WTC11 (cell line): ENCODE results near the gene UBE2K.

Experiments used
- CBFB ChIP-seq: sonication (generic); formaldehyde crosslinking; IDR thresholded peaks from 2 replicates; pipeline ENCODE4 v1.8.1; 2022; ENCODE audit warnings: mild to moderate bottlenecking, low read depth, missing genetic modification reagents
- CTCF ChIP-seq: fragments of 200-600 bp; IDR thresholded peaks from 2 replicates; pipeline ENCODE4 v1.8.0; 2022; ENCODE audit warnings: antibody characterized with exemption
- EMX1 ChIP-seq: fragments of 250-450 bp; sonication (Bioruptor Pico); IDR thresholded peaks from 2 replicates; pipeline ENCODE4 v1.8.0; 2021; ENCODE audit warnings: mild to moderate bottlenecking
- JUN ChIP-seq: sonication (generic); formaldehyde crosslinking; IDR thresholded peaks from 2 replicates; pipeline ENCODE4 v1.8.0; 2023; ENCODE audit warnings: mild to moderate bottlenecking, missing genetic modification reagents
- MXD4 ChIP-seq: fragments of 250-450 bp; sonication (Bioruptor Pico); IDR thresholded peaks from 2 replicates; pipeline ENCODE4 v1.8.0; 2021; ENCODE audit warnings: mild to moderate bottlenecking, moderate library complexity, borderline replicate concordance
- PRRX2 ChIP-seq: fragments of 250-450 bp; sonication (Bioruptor Pico); IDR thresholded peaks from 2 replicates; pipeline ENCODE4 v1.8.0; 2021; ENCODE audit warnings: mild to moderate bottlenecking
- USF2 ChIP-seq: sonication (generic); formaldehyde crosslinking; IDR thresholded peaks from 2 replicates; pipeline ENCODE4 v1.8.1; 2023; ENCODE audit warnings: mild to moderate bottlenecking, missing genetic modification reagents, moderate library complexity
- ZNF232 ChIP-seq: sonication (generic); formaldehyde crosslinking; IDR thresholded peaks from 2 replicates; pipeline ENCODE4 v1.8.0; 2022; ENCODE audit warnings: mild to moderate bottlenecking, missing genetic modification reagents
- ZNF263 ChIP-seq: sonication (generic); formaldehyde crosslinking; IDR thresholded peaks from 2 replicates; pipeline ENCODE4 v1.8.1; 2022; ENCODE audit warnings: low read depth, mild to moderate bottlenecking, moderate library complexity, missing genetic modification reagents
- TF ChIP-seq, protein P1 (sequence below): sonication (generic); formaldehyde crosslinking; IDR thresholded peaks from 2 replicates; pipeline ENCODE4 v1.8.1; 2023; ENCODE audit warnings: mild to moderate bottlenecking, missing genetic modification reagents
- TF ChIP-seq, protein P2 (sequence below): sonication (generic); formaldehyde crosslinking; IDR thresholded peaks from 2 replicates; pipeline ENCODE4 v1.8.1; 2022; ENCODE audit warnings: low read depth, missing genetic modification reagents, borderline replicate concordance
- TF ChIP-seq, protein P3 (sequence below): sonication (generic); formaldehyde crosslinking; IDR thresholded peaks from 2 replicates; pipeline ENCODE4 v1.8.0; 2022; ENCODE audit warnings: mild to moderate bottlenecking, missing genetic modification reagents

DNA sequence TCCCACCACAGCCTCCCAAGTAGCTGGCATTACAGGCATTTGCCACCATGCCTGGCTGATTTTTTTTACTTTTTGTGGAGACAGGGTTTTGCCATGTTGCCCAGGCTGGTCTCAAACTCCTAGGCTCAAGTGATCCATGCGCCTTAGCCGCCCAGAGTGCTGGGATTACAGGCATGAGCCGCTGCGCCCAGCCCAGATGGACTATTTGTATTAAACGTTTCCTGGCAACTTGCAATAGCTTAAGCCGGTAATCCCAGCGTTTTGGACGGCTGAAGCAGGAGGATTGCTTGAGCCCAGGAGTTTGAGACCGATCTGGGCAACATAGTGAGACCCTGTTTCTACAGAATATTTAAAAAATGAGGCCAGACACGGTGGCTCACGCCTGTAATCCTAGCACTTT is 18.4 kb downstream of the UBE2K start:
- no peak for TF ChIP-seq CTCF
- no peak for TF ChIP-seq USF2 (CRISPR knock-in tag)
- TF ChIP-seq, protein P1, sequence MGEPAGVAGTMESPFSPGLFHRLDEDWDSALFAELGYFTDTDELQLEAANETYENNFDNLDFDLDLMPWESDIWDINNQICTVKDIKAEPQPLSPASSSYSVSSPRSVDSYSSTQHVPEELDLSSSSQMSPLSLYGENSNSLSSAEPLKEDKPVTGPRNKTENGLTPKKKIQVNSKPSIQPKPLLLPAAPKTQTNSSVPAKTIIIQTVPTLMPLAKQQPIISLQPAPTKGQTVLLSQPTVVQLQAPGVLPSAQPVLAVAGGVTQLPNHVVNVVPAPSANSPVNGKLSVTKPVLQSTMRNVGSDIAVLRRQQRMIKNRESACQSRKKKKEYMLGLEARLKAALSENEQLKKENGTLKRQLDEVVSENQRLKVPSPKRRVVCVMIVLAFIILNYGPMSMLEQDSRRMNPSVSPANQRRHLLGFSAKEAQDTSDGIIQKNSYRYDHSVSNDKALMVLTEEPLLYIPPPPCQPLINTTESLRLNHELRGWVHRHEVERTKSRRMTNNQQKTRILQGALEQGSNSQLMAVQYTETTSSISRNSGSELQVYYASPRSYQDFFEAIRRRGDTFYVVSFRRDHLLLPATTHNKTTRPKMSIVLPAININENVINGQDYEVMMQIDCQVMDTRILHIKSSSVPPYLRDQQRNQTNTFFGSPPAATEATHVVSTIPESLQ (CRISPR knock-in tag), result no peak
- no peak for TF ChIP-seq EMX1 (CRISPR knock-in tag)
- TF ChIP-seq CBFB, result no peak
- no peak for TF ChIP-seq ZNF263 (CRISPR knock-in tag)
- TF ChIP-seq PRRX2 (CRISPR knock-in tag), result no peak
- no peak for TF ChIP-seq JUN (CRISPR knock-in tag)
- TF ChIP-seq, protein P2, sequence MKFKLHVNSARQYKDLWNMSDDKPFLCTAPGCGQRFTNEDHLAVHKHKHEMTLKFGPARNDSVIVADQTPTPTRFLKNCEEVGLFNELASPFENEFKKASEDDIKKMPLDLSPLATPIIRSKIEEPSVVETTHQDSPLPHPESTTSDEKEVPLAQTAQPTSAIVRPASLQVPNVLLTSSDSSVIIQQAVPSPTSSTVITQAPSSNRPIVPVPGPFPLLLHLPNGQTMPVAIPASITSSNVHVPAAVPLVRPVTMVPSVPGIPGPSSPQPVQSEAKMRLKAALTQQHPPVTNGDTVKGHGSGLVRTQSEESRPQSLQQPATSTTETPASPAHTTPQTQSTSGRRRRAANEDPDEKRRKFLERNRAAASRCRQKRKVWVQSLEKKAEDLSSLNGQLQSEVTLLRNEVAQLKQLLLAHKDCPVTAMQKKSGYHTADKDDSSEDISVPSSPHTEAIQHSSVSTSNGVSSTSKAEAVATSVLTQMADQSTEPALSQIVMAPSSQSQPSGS (CRISPR knock-in tag), result no peak
- TF ChIP-seq ZNF232 (CRISPR knock-in tag), result no peak
- TF ChIP-seq, protein P3, sequence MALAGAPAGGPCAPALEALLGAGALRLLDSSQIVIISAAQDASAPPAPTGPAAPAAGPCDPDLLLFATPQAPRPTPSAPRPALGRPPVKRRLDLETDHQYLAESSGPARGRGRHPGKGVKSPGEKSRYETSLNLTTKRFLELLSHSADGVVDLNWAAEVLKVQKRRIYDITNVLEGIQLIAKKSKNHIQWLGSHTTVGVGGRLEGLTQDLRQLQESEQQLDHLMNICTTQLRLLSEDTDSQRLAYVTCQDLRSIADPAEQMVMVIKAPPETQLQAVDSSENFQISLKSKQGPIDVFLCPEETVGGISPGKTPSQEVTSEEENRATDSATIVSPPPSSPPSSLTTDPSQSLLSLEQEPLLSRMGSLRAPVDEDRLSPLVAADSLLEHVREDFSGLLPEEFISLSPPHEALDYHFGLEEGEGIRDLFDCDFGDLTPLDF (CRISPR knock-in tag), result no peak
- no peak for TF ChIP-seq MXD4 (CRISPR knock-in tag)
